GM12878 (cell line): ENCODE measurements around the gene THBS3. TPM values are rescaled to one million over a fixed set of nuclear protein-coding genes. Genes with fewer than 3 reads are reported as not detected.

Experiments
- ATAC-seq: fragments of 200-7000 bp; cut with Tn5 transposase; 3 replicates; pipeline ENCODE4 v1.9.1; 2020; ENCODE audit warnings: mild to moderate bottlenecking, moderate library complexity
- BruUV-seq: library from RNA; stranded (reverse); fragments of 400-500 nt; replicated peaks from 2 replicates; lab custom pipeline; 2021; lab: Mats Ljungman, UMichigan
- CTCF ChIA-PET: fragments of 300-600 bp; sonication (Branson Sonifier 250); formaldehyde crosslinking; extraction: SDS; loops from one replicate; lab custom pipeline; 2021; ENCODE audit warnings: inconsistent platforms; lab: Yijun Ruan, JAX
- POLR2A ChIA-PET: fragments of 350-600 bp; formaldehyde crosslinking; extraction: SDS; loops from one replicate; lab custom pipeline; 2021; ENCODE audit warnings: inconsistent platforms; lab: Charles Lee
- RAD21 ChIA-PET: fragments of 300-600 bp; sonication (Branson Sonifier 250); formaldehyde crosslinking; loops from one replicate; lab custom pipeline; 2023; ENCODE audit warnings: antibody characterized with exemption; ENCODE audit not compliant: unreplicated experiment; lab: Charles Lee
- SMC1A ChIA-PET: fragments of 300-600 bp; sonication (Branson Sonifier 250); formaldehyde crosslinking; loops from one replicate; lab custom pipeline; 2023; ENCODE audit not compliant: unreplicated experiment, uncharacterized antibody; lab: Charles Lee
- DNase-seq: peaks from one replicate; pipeline ENCODE4 v3.0.0-alpha.2; 2011; ENCODE audit warnings: low read depth, low spot score
- FAIRE-seq: peaks from 3 replicates; lab custom pipeline; 2011; peaks lifted over from hg19 to GRCh38; lab: Jason Lieb, UNC
- H2AFZ ChIP-seq: 2 replicates; pipeline ENCODE4 v1.6.0; 2011; ENCODE audit warnings: low read depth, low read length, control low read depth; ENCODE audit not compliant: control insufficient read depth
- H3K27ac ChIP-seq: 2 replicates; pipeline ENCODE4 v1.5.1; 2011; ENCODE audit warnings: control low read depth; ENCODE audit not compliant: control insufficient read depth, insufficient read depth
- H3K27me3 ChIP-seq, 2 experiments: replicated peaks in 1 of 2; 2 replicates each; pipeline versions ENCODE4 v1.6.0 to v1.6.1; 2011; ENCODE audit warnings: low read length in 1 of 2; ENCODE audit not compliant: control insufficient read depth in 2 of 2, insufficient read depth in 2 of 2
- H3K36me3 ChIP-seq, 2 experiments: 2 replicates each; pipeline ENCODE4 v1.5.1; 2011; ENCODE audit warnings: low read length in 1 of 2; ENCODE audit not compliant: control insufficient read depth in 2 of 2, insufficient read depth in 2 of 2
- H3K4me1 ChIP-seq: 2 replicates; pipeline ENCODE4 v1.6.1; 2011; ENCODE audit warnings: mild to moderate bottlenecking, low read length, moderate library complexity, mixed read lengths; ENCODE audit not compliant: control insufficient read depth, insufficient read depth
- H3K4me2 ChIP-seq: 2 replicates; pipeline ENCODE4 v1.6.0; 2011; ENCODE audit warnings: control low read depth; ENCODE audit not compliant: control insufficient read depth, insufficient read depth
- H3K4me3 ChIP-seq: fragments of 200-600 bp; sonication (generic); 2 replicates; pipeline ENCODE4 v1.5.1; 2016
- H3K79me2 ChIP-seq: 2 replicates; pipeline ENCODE4 v1.6.0; 2011; ENCODE audit warnings: low read length; ENCODE audit not compliant: control insufficient read depth, insufficient read depth
- H3K9ac ChIP-seq: 2 replicates; pipeline ENCODE4 v1.8.0; 2011; ENCODE audit warnings: low read length, control low read depth, mixed read lengths; ENCODE audit not compliant: control insufficient read depth, insufficient read depth
- H3K9me3 ChIP-seq: replicated peaks from 3 replicates; pipeline ENCODE4 v1.5.1; 2011; ENCODE audit warnings: mild to moderate bottlenecking, low read length; ENCODE audit not compliant: control insufficient read depth, insufficient read depth
- H4K20me1 ChIP-seq: 2 replicates; pipeline ENCODE4 v1.6.0; 2011; ENCODE audit not compliant: control insufficient read depth, insufficient read depth
- BHLHE40 ChIP-seq, 2 experiments: fragments of 450-650 bp in 1 of 2; IDR thresholded peaks; 2 replicates each; pipeline ENCODE4 v1.6.1; 2011 to 2017; ENCODE audit warnings: low read depth in 2 of 2, borderline replicate concordance in 1 of 2, improper control_type of control experiment in 1 of 2, low read length in 1 of 2, mild to moderate bottlenecking in 1 of 2
- BMI1 ChIP-seq: fragments of 450-650 bp; IDR thresholded peaks from 2 replicates; pipeline ENCODE4 v1.6.1; 2016; ENCODE audit warnings: mild to moderate bottlenecking, moderate library complexity, borderline replicate concordance
- CBX5 ChIP-seq: sonication (generic); IDR thresholded peaks from 2 replicates; pipeline ENCODE4 v1.6.1; 2016; ENCODE audit warnings: low read depth, moderate library complexity, mild to moderate bottlenecking, inconsistent platforms
- ELK1 ChIP-seq: IDR thresholded peaks from 2 replicates; pipeline ENCODE4 v1.6.1; 2012; ENCODE audit warnings: low read depth, low read length, improper control_type of control experiment
- HCFC1 ChIP-seq: fragments of 150-350 bp; IDR thresholded peaks from 2 replicates; pipeline ENCODE4 v1.6.1; 2014; ENCODE audit warnings: low read length
- MAX ChIP-seq: IDR thresholded peaks from 2 replicates; pipeline ENCODE4 v1.6.1; 2012; ENCODE audit warnings: low read depth, low read length, improper control_type of control experiment
- MYB ChIP-seq: fragments of 150-350 bp; IDR thresholded peaks from 2 replicates; pipeline ENCODE4 v1.6.1; 2014; ENCODE audit warnings: mild to moderate bottlenecking, low read depth, low read length, borderline replicate concordance
- NBN ChIP-seq: fragments of 450-650 bp; IDR thresholded peaks from 2 replicates; pipeline ENCODE4 v1.6.1; 2016
- NFIC ChIP-seq: IDR thresholded peaks from 2 replicates; pipeline ENCODE4 v1.6.1; 2012; ENCODE audit warnings: low read depth, mild to moderate bottlenecking, inconsistent platforms, low read length, moderate library complexity
- PAX5 ChIP-seq: IDR thresholded peaks from 2 replicates; pipeline ENCODE4 v1.6.1; 2011; ENCODE audit warnings: low read depth, low read length, borderline replicate concordance
- PBX3 ChIP-seq: IDR thresholded peaks from 2 replicates; pipeline ENCODE4 v1.6.1; 2011; ENCODE audit warnings: mild to moderate bottlenecking, low read depth, low read length, moderate library complexity; ENCODE audit not compliant: insufficient replicate concordance
- RAD21 ChIP-seq: IDR thresholded peaks from 2 replicates; pipeline ENCODE4 v1.6.1; 2011; ENCODE audit warnings: mild to moderate bottlenecking, low read depth, low read length, moderate library complexity; ENCODE audit not compliant: insufficient read depth
- RB1 ChIP-seq: fragments of 450-650 bp; formaldehyde crosslinking; IDR thresholded peaks from 2 replicates; pipeline ENCODE4 v1.6.1; 2017; ENCODE audit warnings: mild to moderate bottlenecking, borderline replicate concordance
- SMARCA5 ChIP-seq: fragments of 450-650 bp; IDR thresholded peaks from 2 replicates; pipeline ENCODE4 v1.6.1; 2017; ENCODE audit warnings: mild to moderate bottlenecking
- SPI1 ChIP-seq: IDR thresholded peaks from 2 replicates; pipeline ENCODE4 v1.6.1; 2011; ENCODE audit warnings: low read depth, mild to moderate bottlenecking, low read length, moderate library complexity, borderline replicate concordance; ENCODE audit not compliant: insufficient read depth
- WGBS: methylation state at CpG from one replicate; pipeline ENCODE4 v1.1.6; 2016; ENCODE audit warnings: low lambda C conversion rate; ENCODE audit not compliant: insufficient replicate concordance, insufficient coverage; ENCODE audit errors: missing lambda C conversion rate; 5-methylcytosine and 5-hydroxymethylcytosine counted together
- in situ Hi-C: fragments of 300-500 bp; cut with MboI; formaldehyde crosslinking; loops from 9 replicates; pipeline ENCODE4 v1.14.3; 2018; ENCODE audit warnings: mixed read lengths
- intact Hi-C: fragments of 100-400 bp; cut with micrococcal nuclease; formaldehyde crosslinking; loops from one replicate; pipeline ENCODE4 v1.14.2; 2022; ENCODE audit not compliant: unreplicated experiment
- polyA plus RNA-seq, 11 experiments: library from polyadenylated mRNA; depleted of rRNA in 4 of 11; unstranded in 6 of 11; stranded (reverse) in 5 of 11; fragments of >200 nt; fragmentation: Nextera tagmentation in 4 of 11; fragmentation: Illumina TruSeq in 1 of 11; extraction: Ambion mirVana in 4 of 11; extraction: Trizol in 1 of 11; gene quantifications; 1 replicate in 1 of 11; 2 replicates in 10 of 11; pipeline versions ENCODE4 v1.2.1 to v1.2.3, GENCODE V29; 2011 to 2016; ENCODE audit warnings: inconsistent platforms in 2 of 11, missing spikeins in 2 of 11, low read depth in 1 of 11
- total RNA-seq, 4 experiments: library from RNA; depleted of rRNA in 3 of 4; stranded (reverse); fragments of >200 nt in 3 of 4; fragmentation: Illumina TruSeq in 1 of 4; extraction: Trizol in 1 of 4; gene quantifications; 2 replicates each; pipeline versions ENCODE4 v1.2.1 to v1.2.3, GENCODE V29; 2013 to 2021
- TF ChIP-seq, protein P1 (sequence below): fragments of 450-650 bp; IDR thresholded peaks from 2 replicates; pipeline ENCODE4 v1.6.1; 2017; ENCODE audit warnings: mild to moderate bottlenecking, low read depth, inconsistent platforms; ENCODE audit not compliant: poor library complexity, severe bottlenecking

THBS3 gene
- total and polyA plus RNA-seq, 10 of the 15 experiments (the other 5 are each of a cell fraction or from before 2014, with no cell fraction given) = 0.66 to 3.6 (median 2.0) TPM

DNA sequence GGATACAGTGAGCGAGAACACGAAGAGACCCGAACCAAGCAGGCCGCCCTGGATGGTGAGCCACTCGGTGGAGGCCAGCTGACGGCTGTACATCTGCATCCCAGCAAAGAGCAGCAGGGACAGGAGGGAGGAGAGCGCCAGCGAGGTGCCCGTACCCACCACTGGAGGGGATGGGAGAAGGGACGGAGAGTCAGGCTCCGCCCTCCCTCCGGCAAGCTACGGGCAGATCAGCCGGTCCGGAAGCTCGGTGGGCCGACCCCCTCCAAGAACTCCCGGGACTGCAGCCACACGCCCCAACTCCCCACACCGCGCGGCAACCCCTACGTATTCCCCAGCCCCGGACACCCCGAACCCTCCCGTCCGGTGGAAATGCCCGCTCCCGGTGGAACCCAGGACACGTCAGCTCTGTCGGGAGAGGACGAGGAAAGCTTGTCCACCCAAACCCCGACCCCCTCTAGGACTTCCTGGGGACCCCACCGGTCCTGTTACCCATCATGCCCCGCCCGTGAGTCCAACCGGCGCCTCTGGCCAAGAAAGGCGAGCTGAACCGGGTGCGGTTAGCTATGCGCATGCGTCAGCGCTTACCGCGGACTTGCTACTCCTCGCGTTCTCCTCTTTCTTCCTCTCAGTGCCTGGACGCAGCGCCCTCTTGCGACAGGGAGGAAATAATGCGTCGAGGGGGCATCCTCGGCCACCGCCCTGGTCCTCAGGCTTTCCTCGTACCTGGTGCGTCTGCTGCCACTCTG is 34.8 kb downstream of the THBS3 start, which contains the start of gene KRTCAP2:
Gene KRTCAP2 (minus strand): TSS at position 573 of the 746 bp plus-strand sequence. CDS start 80 bp downstream, at position 493.
- Histone ChIP-seq H3K4me1 (peaks cover 26% of the 10 kb centered on the region), H3K9me3 (no peaks in the 10 kb centered on the region; the same call in 2 of the 3 replicates), H3K27me3 (no peaks in the 10 kb centered on the region), H3K4me3 (peak within 1 kb of the TSS; percentile 73), H3K79me2 (peaks cover 12% of the 10 kb centered on the region), H3K9ac (peak within 1 kb of the TSS; percentile 97), H3K4me2 (peak within 1 kb of the TSS; percentile 97), H2AFZ (peak within 1 kb of the TSS; percentile 96), H4K20me1 (no peaks in the 10 kb centered on the region), H3K27ac (peak within 1 kb of the TSS; percentile 93), H3K36me3 (peaks cover 0 to 3% of the 10 kb centered on the region in 2 experiments; a peak in 1 of 4 replicates)
- FAIRE-seq = peak; percentile 95
- ChIA-PET CTCF (interaction anchor here (0.6 to 12.1 kb wide), 60 partner anchors 8 to 788 kb away, joined by 3 to 284 read pairs (median 4); partner anchors contain the start of genes CLK2, FDPS, MTX1 and PMVK), SMC1A (interaction anchor here (0.6 to 4.7 kb wide), 19 partner anchors 12 to 111 kb away, joined by 3 to 46 read pairs (median 5); a partner anchor contains a TSS), POLR2A (interaction anchor here (0.6 to 7.4 kb wide), 15 partner anchors 12 to 783 kb away, joined by 3 to 77 read pairs (median 5); partner anchors contain the start of genes CLK2, MTX1 and SLC50A1), RAD21 (interaction anchor here (0.6 to 2.3 kb wide), 22 partner anchors 12 to 694 kb away, joined by 3 to 21 read pairs (median 4); partner anchors contain the start of genes EFNA3 and SLC50A1)
- in situ Hi-C loops = no loop called here
- under 1% methylated on average over 53 of the region's 57 CpGs for WGBS
- peak; percentile 89 for ATAC-seq
- intact Hi-C loops = loop anchor here (5.0 kb wide), 1 partner anchor 36 kb away; the partner anchor contains the start of gene SLC50A1
- peak; percentile 89 for DNase-seq
- BruUV-seq = TSS peak; percentile 86
- TF ChIP-seq SMARCA5 (peak; percentile 90), PAX5 (no peak), BHLHE40 (IDR thresholded peaks at IDR 0.05; ENCODE audit: borderline replicate concordance in 1 of 2, low read depth in 2 of 2, low read length in 1 of 2) (peak; percentile 61 to 62; a peak in 3 of 4 replicates), NBN (peak; percentile 76), NFIC (no peak), PBX3 (peak; percentile 15), ELK1 (0 out of 2 replicates have a peak, but pooled peaks have one; percentile 28), SPI1 (peak; percentile 28; the same call in 1 of the 2 replicates), CBX5 (no peak), HCFC1 (peak; percentile 63), MAX (peak; percentile 56), BMI1 (no peak), RAD21 (peak; percentile 26; the same call in 1 of the 2 replicates), RB1 (no peak), MYB (no peak)
- TF ChIP-seq, protein P1, sequence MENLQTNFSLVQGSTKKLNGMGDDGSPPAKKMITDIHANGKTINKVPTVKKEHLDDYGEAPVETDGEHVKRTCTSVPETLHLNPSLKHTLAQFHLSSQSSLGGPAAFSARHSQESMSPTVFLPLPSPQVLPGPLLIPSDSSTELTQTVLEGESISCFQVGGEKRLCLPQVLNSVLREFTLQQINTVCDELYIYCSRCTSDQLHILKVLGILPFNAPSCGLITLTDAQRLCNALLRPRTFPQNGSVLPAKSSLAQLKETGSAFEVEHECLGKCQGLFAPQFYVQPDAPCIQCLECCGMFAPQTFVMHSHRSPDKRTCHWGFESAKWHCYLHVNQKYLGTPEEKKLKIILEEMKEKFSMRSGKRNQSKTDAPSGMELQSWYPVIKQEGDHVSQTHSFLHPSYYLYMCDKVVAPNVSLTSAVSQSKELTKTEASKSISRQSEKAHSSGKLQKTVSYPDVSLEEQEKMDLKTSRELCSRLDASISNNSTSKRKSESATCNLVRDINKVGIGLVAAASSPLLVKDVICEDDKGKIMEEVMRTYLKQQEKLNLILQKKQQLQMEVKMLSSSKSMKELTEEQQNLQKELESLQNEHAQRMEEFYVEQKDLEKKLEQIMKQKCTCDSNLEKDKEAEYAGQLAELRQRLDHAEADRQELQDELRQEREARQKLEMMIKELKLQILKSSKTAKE = peak; percentile 16
